ENCODE measurements around the gene GALNT15.

DNA sequence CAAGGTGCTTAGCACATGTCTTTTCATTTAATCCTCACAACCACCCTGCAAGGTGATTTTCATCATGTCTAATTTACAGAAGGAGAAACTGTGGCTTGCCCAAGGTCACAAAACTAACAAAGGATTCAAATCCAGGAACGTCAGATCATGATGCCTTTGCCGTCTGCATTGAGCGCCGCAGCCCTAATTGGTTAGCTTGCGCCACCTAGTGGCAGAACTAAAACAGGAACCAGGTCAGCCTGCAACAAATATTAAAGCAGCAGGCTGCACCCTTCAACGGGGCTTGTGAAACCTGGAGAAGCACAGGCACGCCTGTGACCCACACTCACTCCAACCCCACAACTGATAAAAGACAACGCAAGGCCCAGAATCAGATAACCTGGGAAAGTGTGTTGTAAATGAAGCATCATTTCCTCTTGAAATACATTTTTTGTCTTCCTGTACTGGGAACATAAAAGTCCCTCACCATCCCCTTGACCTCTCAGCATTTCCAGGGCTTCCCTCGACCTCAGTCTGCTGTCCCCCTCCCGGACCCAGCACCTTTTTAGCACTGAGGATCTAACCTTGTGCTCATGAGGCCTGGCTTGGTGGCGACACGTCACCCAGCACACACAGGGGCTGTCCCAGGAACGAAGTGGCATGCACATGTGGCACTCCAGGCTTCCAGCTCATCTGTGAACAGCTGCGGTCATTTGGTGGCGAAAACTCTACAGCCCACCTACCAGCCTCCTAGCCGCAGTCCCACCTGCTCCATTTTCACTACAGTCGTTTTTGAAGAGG, 73.0 kb downstream of the GALNT15 start:
- TF ChIP-seq TAF1 (conservative IDR thresholded peaks at IDR 0.05) (no peak), JUND (IDR thresholded peaks at IDR 0.05) (no peak)
- TF ChIP-seq, protein P1, sequence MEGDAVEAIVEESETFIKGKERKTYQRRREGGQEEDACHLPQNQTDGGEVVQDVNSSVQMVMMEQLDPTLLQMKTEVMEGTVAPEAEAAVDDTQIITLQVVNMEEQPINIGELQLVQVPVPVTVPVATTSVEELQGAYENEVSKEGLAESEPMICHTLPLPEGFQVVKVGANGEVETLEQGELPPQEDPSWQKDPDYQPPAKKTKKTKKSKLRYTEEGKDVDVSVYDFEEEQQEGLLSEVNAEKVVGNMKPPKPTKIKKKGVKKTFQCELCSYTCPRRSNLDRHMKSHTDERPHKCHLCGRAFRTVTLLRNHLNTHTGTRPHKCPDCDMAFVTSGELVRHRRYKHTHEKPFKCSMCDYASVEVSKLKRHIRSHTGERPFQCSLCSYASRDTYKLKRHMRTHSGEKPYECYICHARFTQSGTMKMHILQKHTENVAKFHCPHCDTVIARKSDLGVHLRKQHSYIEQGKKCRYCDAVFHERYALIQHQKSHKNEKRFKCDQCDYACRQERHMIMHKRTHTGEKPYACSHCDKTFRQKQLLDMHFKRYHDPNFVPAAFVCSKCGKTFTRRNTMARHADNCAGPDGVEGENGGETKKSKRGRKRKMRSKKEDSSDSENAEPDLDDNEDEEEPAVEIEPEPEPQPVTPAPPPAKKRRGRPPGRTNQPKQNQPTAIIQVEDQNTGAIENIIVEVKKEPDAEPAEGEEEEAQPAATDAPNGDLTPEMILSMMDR (IDR thresholded peaks at IDR 0.05; ENCODE audit: low read depth, low read length, missing input control): peak; percentile 93
- TF ChIP-seq, protein P2, sequence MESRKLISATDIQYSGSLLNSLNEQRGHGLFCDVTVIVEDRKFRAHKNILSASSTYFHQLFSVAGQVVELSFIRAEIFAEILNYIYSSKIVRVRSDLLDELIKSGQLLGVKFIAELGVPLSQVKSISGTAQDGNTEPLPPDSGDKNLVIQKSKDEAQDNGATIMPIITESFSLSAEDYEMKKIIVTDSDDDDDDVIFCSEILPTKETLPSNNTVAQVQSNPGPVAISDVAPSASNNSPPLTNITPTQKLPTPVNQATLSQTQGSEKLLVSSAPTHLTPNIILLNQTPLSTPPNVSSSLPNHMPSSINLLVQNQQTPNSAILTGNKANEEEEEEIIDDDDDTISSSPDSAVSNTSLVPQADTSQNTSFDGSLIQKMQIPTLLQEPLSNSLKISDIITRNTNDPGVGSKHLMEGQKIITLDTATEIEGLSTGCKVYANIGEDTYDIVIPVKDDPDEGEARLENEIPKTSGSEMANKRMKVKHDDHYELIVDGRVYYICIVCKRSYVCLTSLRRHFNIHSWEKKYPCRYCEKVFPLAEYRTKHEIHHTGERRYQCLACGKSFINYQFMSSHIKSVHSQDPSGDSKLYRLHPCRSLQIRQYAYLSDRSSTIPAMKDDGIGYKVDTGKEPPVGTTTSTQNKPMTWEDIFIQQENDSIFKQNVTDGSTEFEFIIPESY (IDR thresholded peaks at IDR 0.05): no peak
- TF ChIP-seq, protein P3, sequence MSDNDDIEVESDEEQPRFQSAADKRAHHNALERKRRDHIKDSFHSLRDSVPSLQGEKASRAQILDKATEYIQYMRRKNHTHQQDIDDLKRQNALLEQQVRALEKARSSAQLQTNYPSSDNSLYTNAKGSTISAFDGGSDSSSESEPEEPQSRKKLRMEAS (IDR thresholded peaks at IDR 0.05): no peak

All from liver (tissue), 3 donors.